K562 treated with DMSO at 1 percent for 4 hours (cell line): Measurements from ENCODE around the gene UBD. TPM values are rescaled to one million over a fixed set of nuclear protein-coding genes. Genes with fewer than 3 reads are reported as not detected.

Source experiments
- total RNA-seq: library from RNA; unstranded; fragments of 300-600 nt; gene quantifications from 2 replicates; pipeline ENCODE4 v1.2.3, GENCODE V29; 2022; ENCODE audit not compliant: insufficient read depth

Gene UBD
- total RNA-seq: not detected in 2 replicates

DNA sequence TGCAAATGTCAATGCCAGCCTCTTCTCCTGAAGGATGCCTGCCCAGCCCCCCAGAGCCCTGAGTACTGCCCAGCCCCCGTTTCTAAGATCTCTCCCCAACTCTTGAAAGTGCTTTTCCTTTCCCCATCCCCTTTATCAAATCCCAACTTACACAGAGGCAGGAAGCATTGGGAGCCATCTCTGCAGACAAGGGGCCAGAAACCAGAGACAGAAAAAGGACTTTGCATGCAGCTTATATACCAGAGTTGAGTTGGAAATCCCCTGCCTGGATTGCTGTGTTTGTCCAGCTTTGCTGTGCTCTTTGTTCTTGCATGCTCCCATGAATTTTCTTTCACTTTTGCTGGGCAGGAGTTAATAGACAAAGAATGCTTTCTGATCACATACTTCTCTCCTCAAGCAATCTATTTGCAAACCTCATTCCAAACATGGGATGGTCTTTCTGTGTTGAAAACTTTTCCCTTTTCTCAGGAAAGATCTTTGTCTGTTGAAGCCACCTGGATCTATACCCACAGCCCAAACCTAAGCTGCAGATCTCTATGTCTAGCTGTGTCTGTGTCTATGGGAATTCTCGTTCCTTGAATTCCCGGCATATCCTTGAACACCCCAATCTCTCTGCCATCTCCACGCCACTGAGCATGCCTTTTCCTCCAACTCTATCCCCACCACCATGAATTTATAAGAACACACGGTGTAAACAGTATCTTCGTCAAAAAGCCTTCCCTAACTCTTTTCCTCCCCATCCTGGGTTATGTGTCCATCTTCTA is at the start of gene UBD:
UBD (minus strand) TSS at position 209 of the 764 bp plus-strand sequence; CDS start at position 178, 31 bp downstream.

DNA sequence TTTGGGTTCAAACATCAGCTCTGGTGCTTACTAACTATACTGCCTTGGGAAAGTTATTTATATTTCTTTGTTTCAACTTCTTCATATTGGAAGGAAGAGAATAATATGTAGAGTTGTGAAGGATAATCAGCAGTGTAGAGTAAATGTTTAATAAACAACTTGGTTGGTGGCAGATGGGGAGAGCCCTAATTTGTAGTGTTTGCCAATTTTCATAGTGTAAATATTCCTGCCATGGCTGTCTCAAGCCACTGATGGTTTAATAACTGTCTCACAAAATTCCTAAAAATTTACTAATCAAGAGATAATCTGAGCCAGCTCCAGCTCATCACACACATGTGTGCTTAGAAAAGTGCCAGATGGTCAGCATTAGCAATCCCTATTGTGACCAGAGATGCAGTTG is 25.3 kb upstream of the UBD start, which contains the start of gene OR2H2:
OR2H2 (plus strand) TSS at position 301 of the 400 bp plus-strand sequence. CDS start 2,824 bp downstream, outside the sequence.

Other genes starting within 250 kb of the UBD start
- gene OR5V1, start 190.9 kb downstream of the UBD start, total RNA-seq: not detected in 2 replicates
- gene OR12D3, start 184.4 kb downstream of the UBD start, total RNA-seq: not detected in 2 replicates
- not detected in 2 replicates for gene OR12D2, start 164.1 kb downstream of the UBD start, total RNA-seq
- gene OR12D1, start 144.8 kb downstream of the UBD start, total RNA-seq: not detected in 2 replicates
- not detected in 2 replicates for gene OR10C1, start 120.4 kb downstream of the UBD start, total RNA-seq
- not detected in 2 replicates for gene OR11A1, start 102.7 kb downstream of the UBD start, total RNA-seq
- gene OR2H1, start 102.6 kb downstream of the UBD start, total RNA-seq: not detected in 2 replicates
- gene MAS1L, start 71.8 kb downstream of the UBD start, total RNA-seq: not detected in 2 replicates
- gene OR2H2, start 25.4 kb upstream of the UBD start, total RNA-seq: 0.34 TPM in 1 of 2 replicates, not detected in the other
- 5.8 and 7.4 TPM in 2 replicates for gene GABBR1, start 73.5 kb upstream of the UBD start, total RNA-seq
- gene MOG, start 97.4 kb upstream of the UBD start, total RNA-seq: not detected in 2 replicates
- gene ZFP57, start 121.4 kb upstream of the UBD start, total RNA-seq: not detected in 2 replicates
- not detected in 2 replicates for gene HLA-F, start 163.7 kb upstream of the UBD start, total RNA-seq